HG02884 (cell line): ENCODE data around the gene PIGX.

Source experiments
- ATAC-seq: cut with Tn5 transposase; IDR thresholded peaks from one replicate; pipeline ENCODE4 v1.9.1; 2021; ENCODE audit warnings: mild to moderate bottlenecking, moderate library complexity; ENCODE audit not compliant: unreplicated experiment

The PIGX gene

GRCh38 chr3:196754091-196754981, 42.2 kb downstream of the PIGX start:
- no peak for ATAC-seq

DNA sequence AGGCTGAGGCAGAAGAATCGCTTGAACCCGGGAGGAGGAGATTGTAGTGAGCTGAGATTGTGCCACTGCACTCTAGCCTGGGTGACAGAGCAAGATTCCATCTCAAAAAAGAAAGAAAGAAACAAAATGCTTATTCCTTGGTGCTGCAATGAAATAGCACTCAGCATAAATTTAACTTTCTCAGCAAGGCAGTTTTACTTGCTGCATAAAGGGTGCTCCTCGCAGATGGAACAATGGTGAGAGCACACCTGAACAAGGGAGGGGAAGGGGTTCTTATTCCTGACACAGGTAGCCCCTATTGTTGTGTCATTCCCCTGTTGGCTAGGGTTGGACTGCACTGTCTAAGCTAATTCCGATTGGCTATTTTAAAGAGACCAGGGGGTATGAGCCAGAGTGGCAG, 44.6 kb downstream of the PIGX start:
- no peak for ATAC-seq

- no peak for ATAC-seq
Measured at GRCh38 chr3:196757876-196758739, 45.9 kb downstream of the PIGX start.

DNA sequence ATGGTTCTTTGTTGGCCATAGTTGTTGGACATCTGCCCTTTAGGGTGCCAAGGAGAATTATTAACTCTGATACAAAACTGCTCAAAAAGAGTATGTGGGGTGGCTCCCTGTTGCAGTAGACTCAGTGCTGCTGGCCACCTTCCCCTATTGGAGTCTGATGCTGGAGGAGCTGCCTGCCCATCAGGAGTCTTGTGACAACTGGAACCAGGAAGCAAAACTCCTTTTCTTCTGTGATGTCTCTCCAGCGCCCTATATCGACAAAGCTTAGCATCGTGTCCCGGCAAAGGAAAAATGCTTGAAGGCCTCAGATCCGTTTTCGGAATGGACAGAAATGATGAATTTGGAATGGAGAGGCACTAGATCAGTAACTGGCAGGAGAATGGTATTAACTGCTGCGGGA, 51.0 kb downstream of the PIGX start:
- ATAC-seq = no peak

GRCh38 chr3:196765454-196765853, 53.3 kb downstream of the PIGX start:
- no peak for ATAC-seq

DNA sequence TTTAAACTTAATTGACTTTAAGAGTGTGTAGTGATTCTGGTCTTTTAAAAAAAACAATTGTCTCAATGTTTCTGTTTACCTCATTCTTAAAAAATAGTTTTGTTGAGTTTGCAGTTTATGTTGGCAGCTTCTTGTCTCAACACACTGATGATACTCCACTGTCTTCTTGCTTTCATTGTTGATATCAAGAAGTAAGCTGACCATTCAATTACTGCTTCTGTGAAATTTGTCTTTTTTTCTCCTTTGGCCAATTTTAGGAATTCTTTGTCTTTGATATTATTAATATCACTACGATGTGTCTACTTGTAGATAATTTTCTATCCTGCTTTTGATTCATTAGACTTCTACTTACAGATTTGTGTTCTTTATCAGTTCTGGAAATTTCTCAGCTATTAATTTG, 58.9 kb downstream of the PIGX start:
- ATAC-seq = no peak

- ATAC-seq = no peak
Measured at GRCh38 chr3:196772102-196772501, 59.9 kb downstream of the PIGX start.

DNA sequence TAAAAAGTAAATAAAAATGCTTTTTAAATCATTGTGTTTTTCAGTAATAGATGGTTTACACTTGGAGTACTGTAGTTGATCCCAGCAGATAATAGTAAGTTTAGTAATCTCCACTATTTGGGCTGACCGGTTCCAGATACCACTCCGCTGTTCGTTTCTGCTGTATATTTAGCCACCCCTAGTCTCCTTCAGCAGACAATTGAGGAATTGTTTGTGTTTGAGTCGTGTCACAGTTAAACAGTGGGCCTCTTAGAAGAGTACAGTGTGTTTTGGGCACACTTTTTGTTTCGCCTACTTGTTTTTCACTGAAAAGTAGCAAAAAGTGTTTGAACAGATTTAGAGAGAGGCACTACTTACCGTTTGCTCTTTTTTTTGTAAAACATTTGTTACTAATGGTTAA, 60.7 kb downstream of the PIGX start:
- no peak for ATAC-seq

DNA sequence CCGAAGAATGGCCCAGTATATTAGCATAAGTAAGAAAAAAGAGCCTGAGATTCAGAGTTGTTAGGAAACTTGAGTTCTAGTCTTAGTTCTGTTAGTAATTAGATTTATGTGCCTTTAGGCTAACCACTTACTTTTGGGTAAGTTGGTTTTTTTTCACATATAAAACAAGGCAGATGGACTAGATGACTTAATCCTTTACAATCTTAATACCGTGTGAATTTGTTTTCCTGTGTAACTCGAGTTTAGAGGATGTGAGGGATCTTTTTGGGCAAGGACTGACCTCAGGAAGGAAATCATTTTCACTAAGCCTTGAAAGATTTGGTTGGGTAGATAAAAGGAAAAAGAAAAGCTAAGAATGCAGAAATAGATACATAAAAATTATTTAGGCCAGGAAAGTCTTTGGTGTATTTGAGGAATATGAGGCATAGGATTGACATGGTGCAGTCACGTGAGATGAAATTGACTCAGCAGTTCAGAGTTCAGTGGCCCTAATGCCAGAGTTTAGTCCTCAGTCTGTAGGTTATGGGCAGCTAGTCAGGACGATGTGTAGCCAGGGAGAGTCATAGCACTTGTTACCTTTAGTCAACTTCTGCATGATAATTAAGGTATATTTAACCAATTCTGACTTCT, 62.1 kb downstream of the PIGX start:
- no peak for ATAC-seq

GRCh38 chr3:196774848-196775422, 62.8 kb downstream of the PIGX start:
- ATAC-seq = no peak

DNA sequence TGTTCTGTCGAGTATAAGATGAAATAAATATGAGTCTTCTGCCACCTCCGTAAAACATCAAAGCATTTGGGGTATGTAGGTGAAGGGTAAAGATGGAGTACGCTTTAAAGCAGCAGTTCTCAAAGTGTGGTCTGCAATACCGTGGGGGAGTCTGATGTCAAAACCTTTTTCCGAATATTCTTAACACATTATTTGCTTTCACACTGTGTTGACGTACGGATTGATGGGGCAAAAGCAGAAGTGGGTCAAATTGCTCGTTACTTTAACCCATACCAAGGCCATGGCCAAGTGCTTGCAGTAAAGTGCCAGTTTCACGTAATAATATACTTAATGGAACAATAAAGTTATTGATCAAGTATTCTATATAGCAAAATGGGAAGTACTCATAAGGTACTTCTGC, 63.8 kb downstream of the PIGX start:
- ATAC-seq = no peak

DNA sequence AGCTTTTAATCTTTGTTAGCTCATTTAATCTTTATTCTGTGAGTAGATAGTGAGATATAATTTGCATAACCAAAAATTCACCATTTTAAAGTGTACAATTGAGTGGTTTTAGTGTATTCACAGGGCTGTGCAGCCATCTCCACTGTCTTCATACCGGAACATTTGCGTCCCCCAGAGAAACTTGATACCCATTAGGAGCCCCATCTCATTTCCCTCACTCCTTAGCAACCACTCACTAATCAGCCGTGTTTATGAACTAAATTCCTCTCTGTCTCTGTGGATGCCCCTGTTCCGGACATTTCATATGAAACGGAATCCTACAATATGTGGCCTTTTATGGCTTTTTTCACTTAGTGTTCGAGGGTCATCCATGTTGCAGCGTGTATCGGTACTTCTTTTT, 65.7 kb downstream of the PIGX start:
- ATAC-seq = no peak

- no peak for ATAC-seq
Measured at GRCh38 chr3:196778755-196779154, 66.6 kb downstream of the PIGX start.

GRCh38 chr3:196782511-196782910, 70.3 kb downstream of the PIGX start:
- no peak for ATAC-seq
